ENCODE data around the gene NEK1.

GRCh38 chr4:169428376-169428775 lies 184.0 kb downstream of the NEK1 start:
- TF ChIP-seq, protein P1, sequence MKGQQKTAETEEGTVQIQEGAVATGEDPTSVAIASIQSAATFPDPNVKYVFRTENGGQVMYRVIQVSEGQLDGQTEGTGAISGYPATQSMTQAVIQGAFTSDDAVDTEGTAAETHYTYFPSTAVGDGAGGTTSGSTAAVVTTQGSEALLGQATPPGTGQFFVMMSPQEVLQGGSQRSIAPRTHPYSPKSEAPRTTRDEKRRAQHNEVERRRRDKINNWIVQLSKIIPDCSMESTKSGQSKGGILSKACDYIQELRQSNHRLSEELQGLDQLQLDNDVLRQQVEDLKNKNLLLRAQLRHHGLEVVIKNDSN (IDR thresholded peaks at IDR 0.05; ENCODE audit: borderline replicate concordance, low read depth): no peak
- TF ChIP-seq, protein P2, sequence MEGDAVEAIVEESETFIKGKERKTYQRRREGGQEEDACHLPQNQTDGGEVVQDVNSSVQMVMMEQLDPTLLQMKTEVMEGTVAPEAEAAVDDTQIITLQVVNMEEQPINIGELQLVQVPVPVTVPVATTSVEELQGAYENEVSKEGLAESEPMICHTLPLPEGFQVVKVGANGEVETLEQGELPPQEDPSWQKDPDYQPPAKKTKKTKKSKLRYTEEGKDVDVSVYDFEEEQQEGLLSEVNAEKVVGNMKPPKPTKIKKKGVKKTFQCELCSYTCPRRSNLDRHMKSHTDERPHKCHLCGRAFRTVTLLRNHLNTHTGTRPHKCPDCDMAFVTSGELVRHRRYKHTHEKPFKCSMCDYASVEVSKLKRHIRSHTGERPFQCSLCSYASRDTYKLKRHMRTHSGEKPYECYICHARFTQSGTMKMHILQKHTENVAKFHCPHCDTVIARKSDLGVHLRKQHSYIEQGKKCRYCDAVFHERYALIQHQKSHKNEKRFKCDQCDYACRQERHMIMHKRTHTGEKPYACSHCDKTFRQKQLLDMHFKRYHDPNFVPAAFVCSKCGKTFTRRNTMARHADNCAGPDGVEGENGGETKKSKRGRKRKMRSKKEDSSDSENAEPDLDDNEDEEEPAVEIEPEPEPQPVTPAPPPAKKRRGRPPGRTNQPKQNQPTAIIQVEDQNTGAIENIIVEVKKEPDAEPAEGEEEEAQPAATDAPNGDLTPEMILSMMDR (IDR thresholded peaks at IDR 0.05): no peak
- TF ChIP-seq YY1 (IDR thresholded peaks at IDR 0.05; ENCODE audit: low read depth): no peak
